Ammon's horn (tissue), 1 donor: Measurements from ENCODE around the gene TRIM52.
"Not testable (repeated sequence)": the region's sequence is repeated elsewhere in the genome, so short reads cannot be mapped to it uniquely, and the experiment has no call there.

Experiments
- DNase-seq: peaks from one replicate; pipeline ENCODE4 v3.0.0-alpha.2; 2016; ENCODE audit warnings: low spot score

The TRIM52 gene

GRCh38 chr5:181212934-181213333 lies 48.0 kb downstream of the TRIM52 start:
- no peak for DNase-seq

GRCh38 chr5:181212080-181212479 lies 48.9 kb downstream of the TRIM52 start:
- no peak for DNase-seq

GRCh38 chr5:181211208-181211607 lies 49.7 kb downstream of the TRIM52 start:
- DNase-seq, result no peak

GRCh38 chr5:181210698-181211097 lies 50.2 kb downstream of the TRIM52 start:
- not testable (repeated sequence) for DNase-seq

GRCh38 chr5:181210148-181210547 lies 50.8 kb downstream of the TRIM52 start:
- not testable (repeated sequence) for DNase-seq

- not testable (repeated sequence) for DNase-seq
Observed at GRCh38 chr5:181209006-181209405, 51.9 kb downstream of the TRIM52 start.

GRCh38 chr5:181207960-181208253 lies 53.0 kb downstream of the TRIM52 start:
- no peak for DNase-seq

GRCh38 chr5:181207214-181207959 lies 53.6 kb downstream of the TRIM52 start:
- DNase-seq, result peak; percentile 80

GRCh38 chr5:181205761-181206649 lies 54.9 kb downstream of the TRIM52 start:
- DNase-seq, result peak; percentile 39
